Parathyroid adenoma (tissue), 2 donors: ENCODE data around the gene MAPKAPK3.

ENCODE experiments used
- H2AFZ ChIP-seq: fragments of 300-600 bp; sonication (generic); one replicate; pipeline ENCODE4 v1.7.0; 2017; ENCODE audit warnings: antibody characterized with exemption, mild to moderate bottlenecking
- H3K27ac ChIP-seq: fragments of 300-600 bp; sonication (generic); one replicate; pipeline ENCODE4 v1.7.0; 2017
- H3K27me3 ChIP-seq: fragments of 300-600 bp; sonication (generic); one replicate; pipeline ENCODE4 v1.7.0; 2017; ENCODE audit warnings: low read length; ENCODE audit not compliant: control insufficient read depth, insufficient read depth
- H3K36me3 ChIP-seq: fragments of 300-600 bp; sonication (generic); one replicate; pipeline ENCODE4 v1.7.0; 2017; ENCODE audit warnings: low read length; ENCODE audit not compliant: control insufficient read depth, insufficient read depth
- H3K4me1 ChIP-seq: fragments of 300-600 bp; sonication (generic); one replicate; pipeline ENCODE4 v1.7.0; 2017; ENCODE audit warnings: control low read depth
- H3K4me2 ChIP-seq: fragments of 300-600 bp; sonication (generic); one replicate; pipeline ENCODE4 v1.7.0; 2017; ENCODE audit warnings: low read length
- H3K4me3 ChIP-seq: fragments of 300-600 bp; sonication (generic); one replicate; pipeline ENCODE4 v1.7.0; 2017; ENCODE audit warnings: low read depth, low read length
- H3K79me2 ChIP-seq: fragments of 300-600 bp; sonication (generic); one replicate; pipeline ENCODE4 v1.7.0; 2017; ENCODE audit warnings: control low read depth
- H3K9ac ChIP-seq: fragments of 300-600 bp; sonication (generic); one replicate; pipeline ENCODE4 v1.7.0; 2017; ENCODE audit warnings: mild to moderate bottlenecking
- H3K9me3 ChIP-seq: fragments of 300-600 bp; sonication (generic); one replicate; pipeline ENCODE4 v1.7.0; 2017; ENCODE audit warnings: low read length; ENCODE audit not compliant: control insufficient read depth
- CTCF ChIP-seq: fragments of 300-600 bp; sonication (generic); IDR thresholded peaks from one replicate; pipeline ENCODE4 v1.7.0; 2017; ENCODE audit warnings: antibody characterized with exemption, mild to moderate bottlenecking
- donor health status: primary hyperparathyroidism.

The MAPKAPK3 gene

GRCh38 chr3:50644561-50644960 lies 27.6 kb downstream of the MAPKAPK3 start:
- Histone ChIP-seq H3K27ac (no peak overlapping the region), H2AFZ (no peak overlapping the region), H3K4me2 (no peak overlapping the region), H3K79me2 (no peaks in the 10 kb centered on the region), H3K4me3 (no peak overlapping the region), H3K36me3 (no peaks in the 10 kb centered on the region), H3K4me1 (peaks cover under 1% of the 10 kb centered on the region), H3K9ac (no peak overlapping the region), H3K27me3 (no peaks in the 10 kb centered on the region), H3K9me3 (no peaks in the 10 kb centered on the region)
- TF ChIP-seq CTCF: no peak

- Histone ChIP-seq H3K27ac (no peak overlapping the region), H3K27me3 (no peaks in the 10 kb centered on the region), H3K4me2 (no peak overlapping the region), H3K9me3 (no peaks in the 10 kb centered on the region), H3K4me3 (no peak overlapping the region), H3K36me3 (no peaks in the 10 kb centered on the region), H3K9ac (no peak overlapping the region), H3K79me2 (no peaks in the 10 kb centered on the region), H3K4me1 (no peaks in the 10 kb centered on the region), H2AFZ (no peak overlapping the region)
- TF ChIP-seq CTCF: no peak
Measured at GRCh38 chr3:50645378-50645777, 28.4 kb downstream of the MAPKAPK3 start.

- H3K9me3 ChIP-seq: no peaks in the 10 kb centered on the region
- H3K4me3 ChIP-seq: no peak overlapping the region
- no peaks in the 10 kb centered on the region for H3K27me3 ChIP-seq
- no peak overlapping the region for H3K4me2 ChIP-seq
- no peak overlapping the region for H2AFZ ChIP-seq
- H3K9ac ChIP-seq: no peak overlapping the region
- no peak for TF ChIP-seq CTCF
- H3K27ac ChIP-seq: no peak overlapping the region
- no peaks in the 10 kb centered on the region for H3K4me1 ChIP-seq
- no peaks in the 10 kb centered on the region for H3K79me2 ChIP-seq
- no peaks in the 10 kb centered on the region for H3K36me3 ChIP-seq
Measured at GRCh38 chr3:50648313-50648712, 31.4 kb downstream of the MAPKAPK3 start.

GRCh38 chr3:50648944-50649343 lies 32.0 kb downstream of the MAPKAPK3 start:
- Histone ChIP-seq H3K27ac (no peak overlapping the region), H3K4me1 (no peaks in the 10 kb centered on the region), H3K36me3 (no peaks in the 10 kb centered on the region), H3K27me3 (no peaks in the 10 kb centered on the region), H3K79me2 (no peaks in the 10 kb centered on the region), H2AFZ (no peak overlapping the region), H3K9ac (no peak overlapping the region), H3K4me2 (no peak overlapping the region), H3K9me3 (no peaks in the 10 kb centered on the region), H3K4me3 (no peak overlapping the region)
- no peak for TF ChIP-seq CTCF

GRCh38 chr3:50649451-50649931 lies 32.5 kb downstream of the MAPKAPK3 start:
- Histone ChIP-seq H3K27ac (no peak overlapping the region), H3K4me1 (no peaks in the 10 kb centered on the region), H3K79me2 (no peaks in the 10 kb centered on the region), H3K9me3 (no peaks in the 10 kb centered on the region), H3K36me3 (no peaks in the 10 kb centered on the region), H3K27me3 (no peaks in the 10 kb centered on the region), H3K9ac (no peak overlapping the region), H2AFZ (no peak overlapping the region), H3K4me2 (no peak overlapping the region), H3K4me3 (no peak overlapping the region)
- TF ChIP-seq CTCF: no peak
